Muscle layer of duodenum (tissue), 2 donors: ENCODE data around the gene UGT2A2.
"Not testable (repeated sequence)": the region's sequence is repeated elsewhere in the genome, so short reads cannot be mapped to it uniquely, and the experiment has no call there.

ENCODE experiments used
- H3K27ac ChIP-seq: one replicate; pipeline ENCODE4 v1.7.0; 2013; ENCODE audit warnings: mild to moderate bottlenecking, low read length
- H3K27me3 ChIP-seq: one replicate; pipeline ENCODE4 v1.7.0; 2013; ENCODE audit warnings: low read depth, mild to moderate bottlenecking, control low read depth, low read length
- H3K36me3 ChIP-seq, 2 donors: one replicate each; pipeline ENCODE4 v1.7.0; 2013; ENCODE audit warnings: low read length in 2 of 2, control low read depth in 1 of 2, mild to moderate bottlenecking in 1 of 2; ENCODE audit not compliant: insufficient read depth in 2 of 2, control insufficient read depth in 1 of 2
- H3K4me1 ChIP-seq, 2 donors: one replicate each; pipeline ENCODE4 v1.7.0; 2013; ENCODE audit warnings: low read length in 2 of 2, mild to moderate bottlenecking in 2 of 2, control low read depth in 1 of 2, moderate library complexity in 1 of 2; ENCODE audit not compliant: insufficient read depth in 2 of 2, control insufficient read depth in 1 of 2
- H3K4me3 ChIP-seq, 2 donors: one replicate each; pipeline ENCODE4 v1.7.0; 2013; ENCODE audit warnings: low read length in 2 of 2, low read depth in 1 of 2, mild to moderate bottlenecking in 1 of 2
- H3K9me3 ChIP-seq, 2 donors: one replicate each; pipeline ENCODE4 v1.7.0; 2013; ENCODE audit warnings: low read length in 2 of 2, control low read depth in 1 of 2, mild to moderate bottlenecking in 1 of 2; ENCODE audit not compliant: control insufficient read depth in 1 of 2
- donor health status: healthy.

The UGT2A2 gene

DNA sequence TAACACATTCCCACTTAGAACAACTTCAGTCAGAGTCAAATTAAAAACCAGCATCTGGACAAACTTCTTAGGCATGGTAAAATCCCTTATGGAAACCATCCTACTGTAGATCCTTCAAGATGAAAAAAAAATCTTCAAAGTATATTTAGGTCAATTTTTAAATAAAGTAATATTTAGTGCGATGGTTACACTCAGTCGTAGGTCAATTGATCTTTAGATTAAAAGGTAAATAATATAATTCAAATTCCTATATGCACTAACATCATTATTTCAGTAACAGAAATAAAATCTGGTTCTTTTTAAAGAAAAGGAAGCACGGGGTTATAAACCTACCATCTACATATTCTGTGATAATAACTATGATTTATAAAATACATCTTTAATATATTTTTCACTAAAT lies at the start of gene UGT2A2:
UGT2A2 (minus strand) TSS at position 101 of the 400 bp plus-strand sequence; CDS start at position 99, 2 bp downstream.
- no peak within 1 kb of the TSS for H3K27ac ChIP-seq
- no peak within 1 kb of the TSS for H3K4me3 ChIP-seq
- H3K9me3 ChIP-seq: no peaks in the 10 kb centered on the region
- no peaks in the 10 kb centered on the region for H3K4me1 ChIP-seq
- no peaks in the 10 kb centered on the region for H3K36me3 ChIP-seq
- H3K27me3 ChIP-seq: no peaks in the 10 kb centered on the region

DNA sequence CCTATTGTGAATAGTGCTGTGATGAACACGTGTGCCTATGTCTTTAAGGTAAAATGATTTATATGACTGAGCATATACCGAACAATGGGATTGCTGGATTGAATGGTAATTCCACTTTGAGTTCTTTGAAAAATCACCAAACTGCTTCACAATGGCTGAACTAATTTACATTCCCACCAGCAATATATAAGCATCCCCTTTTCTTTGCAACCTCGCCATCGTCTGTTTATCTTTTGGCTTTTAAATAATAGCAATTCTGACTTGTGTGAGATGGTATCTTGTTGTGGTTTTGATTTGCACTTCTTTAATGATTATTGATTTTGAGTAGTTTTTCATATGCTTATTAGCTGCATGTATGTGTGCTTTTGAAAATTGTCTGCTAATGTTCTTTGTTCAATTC lies 45.4 kb upstream of the UGT2A2 start:
- Histone ChIP-seq H3K9me3 (no peaks in the 10 kb centered on the region), H3K4me3 (no peak overlapping the region), H3K27ac (no peak overlapping the region)

DNA sequence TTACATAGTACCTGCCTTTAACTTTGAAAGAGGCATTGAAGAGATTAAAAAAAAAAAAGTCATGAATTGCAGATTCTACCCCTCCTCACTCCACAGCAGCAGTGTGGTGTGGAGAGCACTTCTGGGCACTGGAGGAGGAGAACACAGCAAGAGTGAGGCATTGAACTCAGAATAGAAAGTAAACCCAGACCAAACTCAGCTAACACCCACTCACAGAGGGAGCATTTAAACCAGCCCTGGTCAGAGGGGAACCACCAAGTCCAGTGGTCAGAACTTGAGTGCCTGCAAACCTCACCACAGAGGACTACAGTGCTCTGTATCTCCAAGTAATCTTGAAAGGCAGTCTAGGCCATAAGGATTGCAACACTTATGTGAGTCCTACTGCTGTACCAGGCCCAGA lies 29.2 kb upstream of the UGT2A2 start:
- no peak overlapping the region for H3K27ac ChIP-seq
- no peaks in the 10 kb centered on the region for H3K36me3 ChIP-seq
- no peaks in the 10 kb centered on the region for H3K9me3 ChIP-seq
- H3K27me3 ChIP-seq: no peaks in the 10 kb centered on the region
- no peaks in the 10 kb centered on the region for H3K4me1 ChIP-seq
- no peak overlapping the region for H3K4me3 ChIP-seq

More for the DNA sequence above, 45.4 kb upstream of the UGT2A2 start:
- H3K36me3 ChIP-seq: no peaks in the 10 kb centered on the region
- H3K4me1 ChIP-seq: no peaks in the 10 kb centered on the region
- H3K27me3 ChIP-seq: no peaks in the 10 kb centered on the region

DNA sequence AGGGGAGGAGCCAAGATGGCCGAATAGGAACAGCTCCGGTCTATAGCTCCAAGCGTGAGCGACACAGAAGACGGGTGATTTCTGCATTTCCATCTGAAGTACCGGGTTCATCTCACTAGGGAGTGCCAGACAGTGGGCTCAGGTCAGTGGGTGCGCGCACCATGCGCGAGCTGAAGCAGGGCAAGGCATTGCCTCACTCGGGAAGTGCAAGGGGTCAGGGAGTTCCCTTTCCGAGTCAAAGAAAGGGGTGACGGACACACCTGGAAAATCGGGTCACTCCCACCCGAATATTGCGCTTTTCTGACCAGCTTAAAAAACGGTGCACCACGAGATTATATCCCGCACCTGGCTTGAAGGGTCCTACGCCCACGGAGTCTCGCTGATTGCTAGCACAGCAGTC lies 24.6 kb upstream of the UGT2A2 start:
- not testable (repeated sequence) for H3K27ac ChIP-seq, H3K27me3 ChIP-seq, H3K4me3 ChIP-seq

DNA sequence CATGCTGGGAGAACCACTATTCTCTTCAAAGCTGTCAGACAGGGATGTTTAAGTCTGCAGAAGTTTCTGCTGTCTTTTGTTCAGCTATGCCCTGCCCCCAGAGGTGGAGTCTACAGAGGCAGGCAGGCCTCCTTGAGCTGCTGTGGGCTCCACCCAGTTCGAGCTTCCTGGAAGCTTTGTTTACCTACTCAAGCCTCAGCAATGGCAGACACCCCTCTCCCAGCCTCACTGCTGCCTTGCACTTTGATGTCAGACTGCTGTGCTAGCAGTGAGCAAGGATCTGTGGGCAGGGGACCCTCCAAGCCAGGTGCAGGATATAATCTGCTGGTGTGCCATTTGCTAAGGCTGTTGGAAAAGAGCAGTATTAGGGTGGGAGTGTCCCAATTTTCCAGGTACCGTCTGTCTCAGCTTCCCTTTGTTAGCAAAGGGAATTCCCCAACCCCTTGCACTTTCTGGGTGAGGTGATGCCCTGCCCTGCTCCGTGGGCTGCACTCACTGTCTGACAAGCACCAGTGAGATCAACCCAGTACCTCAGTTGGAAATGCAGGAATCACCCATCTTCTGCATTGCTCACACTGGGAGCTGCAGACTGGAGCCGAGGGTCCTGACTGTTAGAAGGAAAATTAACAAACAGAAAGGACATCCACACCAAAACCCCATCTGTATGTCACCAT lies 21.8 kb upstream of the UGT2A2 start:
- H3K27me3 ChIP-seq, H3K4me1 ChIP-seq, H3K36me3 ChIP-seq: not testable (repeated sequence)

More for the DNA sequence above, 24.6 kb upstream of the UGT2A2 start:
- not testable (repeated sequence) for H3K4me1 ChIP-seq, H3K9me3 ChIP-seq, H3K36me3 ChIP-seq

DNA sequence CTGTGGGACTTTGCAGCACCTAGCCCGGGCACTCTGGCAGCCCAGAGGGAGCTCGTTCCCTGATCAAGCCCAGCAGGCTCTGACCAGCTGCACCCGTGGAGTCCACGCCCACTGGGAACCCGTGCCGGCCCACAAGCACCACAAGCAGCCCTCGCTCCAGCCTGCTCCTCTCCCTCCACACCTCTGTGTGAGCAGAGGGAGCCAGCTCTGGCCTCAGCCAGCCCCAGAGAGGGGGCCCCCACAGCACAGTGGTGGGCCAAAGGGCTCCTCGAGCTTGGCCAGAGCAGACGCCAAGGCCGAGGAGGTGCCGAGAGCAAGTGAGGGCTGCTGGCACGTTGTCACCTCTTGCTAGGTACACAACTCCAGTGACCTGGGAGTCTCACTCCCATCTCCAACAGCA lies 18.7 kb upstream of the UGT2A2 start:
- Histone ChIP-seq H3K27me3 (no peaks in the 10 kb centered on the region), H3K36me3 (no peaks in the 10 kb centered on the region), H3K9me3 (no peaks in the 10 kb centered on the region), H3K4me3 (no peak overlapping the region), H3K4me1 (no peaks in the 10 kb centered on the region), H3K27ac (no peak overlapping the region)

More for the DNA sequence above, 21.8 kb upstream of the UGT2A2 start:
- not testable (repeated sequence) for H3K27ac ChIP-seq, H3K9me3 ChIP-seq, H3K4me3 ChIP-seq

DNA sequence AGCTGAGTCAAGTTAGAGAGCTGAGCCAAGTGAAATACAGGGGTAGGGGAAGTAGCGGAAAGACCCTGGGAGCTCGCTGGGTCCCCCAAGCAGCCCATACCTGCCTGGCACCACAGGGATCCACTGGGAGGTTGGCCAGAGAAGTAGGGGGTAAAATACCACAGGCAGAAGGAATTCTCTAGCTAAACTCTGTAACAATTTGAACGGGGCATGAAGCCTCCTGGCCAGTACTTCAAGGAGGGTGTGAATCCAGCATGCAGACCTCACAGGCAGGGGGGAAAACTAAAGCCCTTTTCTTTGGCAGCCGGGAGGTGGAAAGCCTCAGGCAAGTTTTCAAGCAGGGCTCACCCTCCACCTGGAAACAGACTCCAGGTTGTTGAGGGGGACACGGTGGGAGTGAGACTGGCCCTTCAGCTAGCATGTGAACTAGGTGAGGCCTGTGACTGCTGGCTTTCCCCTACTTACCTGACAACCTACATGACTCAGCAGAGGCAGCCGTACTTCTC lies 17.3 kb upstream of the UGT2A2 start:
- Histone ChIP-seq H3K4me1 (no peaks in the 10 kb centered on the region), H3K36me3 (no peaks in the 10 kb centered on the region), H3K4me3 (no peak overlapping the region), H3K27me3 (no peaks in the 10 kb centered on the region), H3K27ac (no peak overlapping the region), H3K9me3 (no peaks in the 10 kb centered on the region)

DNA sequence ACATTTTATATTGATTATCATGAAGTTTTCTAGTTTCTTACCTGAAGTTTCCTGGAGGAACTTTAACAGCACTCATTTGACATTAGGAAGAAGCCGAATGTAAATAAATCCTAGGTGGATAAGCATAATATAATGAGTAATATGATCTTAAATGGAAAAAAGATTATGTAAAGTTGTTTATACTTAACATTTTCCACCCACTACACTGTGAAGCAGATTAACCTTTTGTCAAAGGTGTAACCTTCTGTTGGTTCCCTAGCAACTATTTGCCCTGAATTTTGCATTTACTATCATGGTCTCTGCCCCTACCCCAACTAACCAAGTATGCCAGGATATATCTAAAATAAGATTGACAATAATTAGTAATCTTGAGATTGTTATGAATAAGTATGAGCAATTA lies 13.7 kb upstream of the UGT2A2 start, which contains the start of gene UGT2A1:
UGT2A1 (minus strand) TSS at position 101 of the 400 bp plus-strand sequence. CDS start 5,603 bp downstream, outside the sequence.
- H3K4me1 ChIP-seq: no peaks in the 10 kb centered on the region
- H3K27ac ChIP-seq: no peak within 1 kb of the TSS
- no peaks in the 10 kb centered on the region for H3K36me3 ChIP-seq
- H3K4me3 ChIP-seq: no peak within 1 kb of the TSS
- no peaks in the 10 kb centered on the region for H3K9me3 ChIP-seq
- no peaks in the 10 kb centered on the region for H3K27me3 ChIP-seq

DNA sequence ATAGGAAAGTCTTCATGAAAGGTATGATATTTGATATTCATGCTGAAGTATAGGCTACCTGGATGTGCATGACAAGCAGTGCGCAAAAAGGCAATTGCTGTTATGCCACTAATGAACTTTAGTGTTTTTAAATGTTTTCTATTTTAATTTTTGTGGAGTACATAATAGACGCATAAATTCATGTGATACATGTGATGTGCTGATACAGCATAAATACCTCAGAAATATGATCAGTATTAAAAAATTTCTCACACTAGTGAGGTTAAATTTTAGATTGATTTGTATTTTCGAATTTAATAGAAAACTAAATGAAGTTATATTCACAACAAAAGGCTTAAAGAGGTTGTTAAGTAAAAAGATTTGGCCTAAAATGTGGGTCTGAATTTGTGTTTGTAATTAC lies 11.4 kb upstream of the UGT2A2 start:
- Histone ChIP-seq H3K9me3 (no peaks in the 10 kb centered on the region), H3K27me3 (no peaks in the 10 kb centered on the region), H3K4me1 (no peaks in the 10 kb centered on the region), H3K27ac (no peak overlapping the region), H3K4me3 (no peak overlapping the region), H3K36me3 (no peaks in the 10 kb centered on the region)

DNA sequence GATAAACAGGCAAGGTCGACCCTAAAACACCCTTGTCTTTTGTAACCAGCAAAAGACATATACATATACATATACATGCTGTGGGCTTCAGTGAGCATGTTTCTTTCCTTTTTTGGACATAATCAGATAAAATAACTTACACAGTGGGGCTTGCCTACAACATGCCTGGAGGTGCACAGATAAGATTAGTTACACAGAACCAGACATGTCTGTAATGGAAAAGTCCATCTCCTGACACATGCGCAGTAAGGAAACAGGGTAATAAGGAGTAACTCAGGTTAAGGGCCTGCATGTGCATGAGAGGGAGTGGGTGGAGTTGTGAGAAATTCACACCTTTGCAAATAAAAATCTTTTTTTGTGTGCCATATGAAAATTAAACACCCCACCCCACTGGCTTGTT lies 10.2 kb upstream of the UGT2A2 start:
- Histone ChIP-seq H3K9me3 (no peaks in the 10 kb centered on the region), H3K27me3 (no peaks in the 10 kb centered on the region), H3K36me3 (no peaks in the 10 kb centered on the region), H3K27ac (no peak overlapping the region), H3K4me3 (no peak overlapping the region), H3K4me1 (no peaks in the 10 kb centered on the region)

DNA sequence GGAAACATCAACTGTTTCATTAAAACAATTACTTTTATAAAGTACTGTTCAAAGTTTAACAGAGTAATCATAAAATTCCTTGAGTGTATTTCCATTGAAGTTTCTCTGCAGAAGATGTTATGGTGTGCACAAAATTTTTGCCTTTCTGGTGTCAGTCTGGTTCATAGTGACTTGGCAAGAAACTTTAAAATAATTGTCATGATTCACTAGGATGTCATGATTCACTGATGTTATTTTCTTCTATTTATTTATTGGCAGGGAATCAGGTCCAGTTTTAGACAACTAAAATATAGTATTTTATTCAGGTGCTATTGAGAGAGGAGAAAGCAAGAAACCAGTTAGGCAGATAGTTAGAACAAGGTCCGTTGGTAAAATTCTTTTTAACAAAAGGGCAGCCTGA lies 9.8 kb upstream of the UGT2A2 start:
- H3K9me3 ChIP-seq: no peaks in the 10 kb centered on the region
- H3K4me3 ChIP-seq: no peak overlapping the region
- H3K4me1 ChIP-seq: no peaks in the 10 kb centered on the region
- no peak overlapping the region for H3K27ac ChIP-seq
- H3K36me3 ChIP-seq: no peaks in the 10 kb centered on the region
- no peaks in the 10 kb centered on the region for H3K27me3 ChIP-seq

DNA sequence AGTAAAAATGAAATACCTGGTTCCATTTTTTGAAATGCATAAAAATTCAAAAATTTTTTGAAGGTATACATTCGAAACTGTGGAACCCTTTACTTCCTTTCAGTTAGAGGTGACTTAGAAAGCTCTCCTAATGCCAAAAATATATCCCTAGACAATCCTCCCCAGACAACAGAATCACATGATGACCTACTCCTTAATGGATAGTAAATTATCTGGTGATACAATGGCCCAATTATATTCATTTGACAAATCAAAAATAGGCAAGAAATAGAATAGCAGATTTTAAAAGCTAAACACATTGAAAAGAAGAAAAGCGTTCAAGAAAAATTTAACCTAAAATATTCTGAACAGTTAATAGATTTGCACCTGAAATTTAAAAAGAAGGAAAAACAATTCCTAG lies 3.5 kb upstream of the UGT2A2 start:
- Histone ChIP-seq H3K9me3 (no peaks in the 10 kb centered on the region), H3K27ac (no peak overlapping the region), H3K4me3 (no peak overlapping the region), H3K36me3 (no peaks in the 10 kb centered on the region), H3K4me1 (no peaks in the 10 kb centered on the region), H3K27me3 (no peaks in the 10 kb centered on the region)
